ENCODE results near the gene CA10.

CA10 gene

GRCh38 chr17:51751072-51751471 is 407.4 kb downstream of the CA10 start:
- DNase-seq: no peak

- DNase-seq: no peak
These were observed 409.5 kb downstream of the CA10 start for GRCh38 chr17:51748749-51749604.

GRCh38 chr17:51746421-51746820 is 412.1 kb downstream of the CA10 start:
- DNase-seq: no peak

- DNase-seq: no peak
These were observed 412.5 kb downstream of the CA10 start for GRCh38 chr17:51745993-51746392.

GRCh38 chr17:51743477-51743876 is 415.0 kb downstream of the CA10 start:
- DNase-seq: no peak

- DNase-seq: no peak
These were observed 415.9 kb downstream of the CA10 start for GRCh38 chr17:51742571-51742970.

GRCh38 chr17:51741458-51741857 is 417.1 kb downstream of the CA10 start:
- no peak for DNase-seq

GRCh38 chr17:51740531-51740930 is 418.0 kb downstream of the CA10 start:
- no peak for DNase-seq

- no peak for DNase-seq
These were observed 419.1 kb downstream of the CA10 start for GRCh38 chr17:51739245-51739886.

- no peak for DNase-seq
These were observed 422.2 kb downstream of the CA10 start for GRCh38 chr17:51736356-51736755.

GRCh38 chr17:51734976-51735375 is 423.5 kb downstream of the CA10 start:
- no peak for DNase-seq

GRCh38 chr17:51734462-51734861 is 424.1 kb downstream of the CA10 start:
- no peak for DNase-seq

- DNase-seq: no peak
These were observed 425.3 kb downstream of the CA10 start for GRCh38 chr17:51733166-51733565.

GRCh38 chr17:51731941-51732722 is 426.4 kb downstream of the CA10 start:
- no peak for DNase-seq

GRCh38 chr17:51730303-51731050 is 428.0 kb downstream of the CA10 start:
- DNase-seq: no peak

- DNase-seq: no peak
These were observed 433.3 kb downstream of the CA10 start for GRCh38 chr17:51725185-51725584.

GRCh38 chr17:51724043-51724580 is 434.4 kb downstream of the CA10 start:
- no peak for DNase-seq

GRCh38 chr17:51722994-51723393 is 435.5 kb downstream of the CA10 start:
- DNase-seq: no peak

- no peak for DNase-seq
These were observed 436.8 kb downstream of the CA10 start for GRCh38 chr17:51721730-51722129.

GRCh38 chr17:51720439-51720838 is 438.1 kb downstream of the CA10 start:
- no peak for DNase-seq

GRCh38 chr17:51718983-51719382 is 439.5 kb downstream of the CA10 start:
- no peak for DNase-seq

GRCh38 chr17:51711581-51711980 is 446.9 kb downstream of the CA10 start:
- no peak for DNase-seq

GRCh38 chr17:51710634-51710979 is 447.9 kb downstream of the CA10 start:
- DNase-seq: no peak

Data from inflammatory macrophage (primary cell).